ENCODE data around the gene ZNF362. TPM values are rescaled to one million over a fixed set of nuclear protein-coding genes. Genes with fewer than 3 reads are reported as not detected.
A peak's percentile ranks its signal among the peaks of the same experiment; 100 is the strongest.

Gene ZNF362
- total RNA-seq, 2 experiments from 2014 or later: 8.9 to 26.1 TPM

GRCh38 chr1:33250724-33251123 lies 5.6 kb upstream of the ZNF362 start:
- no peak overlapping the region for H3K27ac ChIP-seq (ENCODE audit: low read depth, low read length, poor library complexity, severe bottlenecking)
- H3K9me3 ChIP-seq (ENCODE audit: low read length): no peaks in the 10 kb centered on the region
- no peaks in the 10 kb centered on the region for H3K36me3 ChIP-seq (ENCODE audit: insufficient read depth, low read length)
- no peaks in the 10 kb centered on the region for H3K79me2 ChIP-seq (ENCODE audit: insufficient read depth, low read depth, low read length)
- no peak overlapping the region for H3K4me3 ChIP-seq (ENCODE audit: low read depth, low read length, poor library complexity, severe bottlenecking)
- POLR2A ChIA-PET: interaction anchor here (0.6 to 1.2 kb wide), 2 partner anchors 60 to 67 kb away, joined by 3 to 4 read pairs; no protein-coding TSS in a partner anchor
- H3K4me1 ChIP-seq (ENCODE audit: insufficient read depth, low read length, poor library complexity, severe bottlenecking): peaks cover 5% of the 10 kb centered on the region
- H4K20me1 ChIP-seq (ENCODE audit: insufficient read depth, low read length): no peaks in the 10 kb centered on the region
- H3K9me2 ChIP-seq (ENCODE audit: insufficient read depth, low read length): no peaks in the 10 kb centered on the region
- intact Hi-C loops (cut with micrococcal nuclease; ENCODE audit: unreplicated experiment): no loop called here
- CTCF ChIA-PET (ENCODE audit: unreplicated experiment): no interaction called here
- no TSS peak for BruUV-seq (replicated peaks)
- H3K4me2 ChIP-seq (ENCODE audit: low read length): no peak overlapping the region
- no peak for DNase-seq (ENCODE audit: low spot score)
- H2AFZ ChIP-seq (ENCODE audit: low read length): no peak overlapping the region
- TF ChIP-seq EZH2phosphoT487 (IDR thresholded peaks at IDR 0.05; ENCODE audit: borderline replicate concordance, low read depth, low read length) (no peak), CTCF (conservative IDR thresholded peaks at IDR 0.05; ENCODE audit: low read length) (no peak)

- Histone ChIP-seq H2AFZ (ENCODE audit: low read length) (no peak overlapping the region), H3K4me2 (ENCODE audit: low read length) (no peak overlapping the region), H3K27ac (ENCODE audit: low read depth, low read length, poor library complexity, severe bottlenecking) (no peak overlapping the region), H3K4me1 (ENCODE audit: insufficient read depth, low read length, poor library complexity, severe bottlenecking) (peaks cover 27% of the 10 kb centered on the region), H3K79me2 (ENCODE audit: insufficient read depth, low read depth, low read length) (peaks cover 12% of the 10 kb centered on the region), H3K9me3 (ENCODE audit: low read length) (no peaks in the 10 kb centered on the region), H3K9me2 (ENCODE audit: insufficient read depth, low read length) (no peaks in the 10 kb centered on the region), H3K4me3 (ENCODE audit: low read depth, low read length, poor library complexity, severe bottlenecking) (no peak overlapping the region), H4K20me1 (ENCODE audit: insufficient read depth, low read length) (no peaks in the 10 kb centered on the region), H3K36me3 (ENCODE audit: insufficient read depth, low read length) (no peaks in the 10 kb centered on the region)
- ChIA-PET CTCF (ENCODE audit: unreplicated experiment) (no interaction called here), POLR2A (no interaction called here)
- no peak for TF ChIP-seq CTCF (conservative IDR thresholded peaks at IDR 0.05; ENCODE audit: low read length)
- TF ChIP-seq EZH2phosphoT487 (IDR thresholded peaks at IDR 0.05; ENCODE audit: borderline replicate concordance, low read depth, low read length): no peak
- no TSS peak for BruUV-seq (replicated peaks)
- DNase-seq (ENCODE audit: low spot score): no peak
- intact Hi-C loops (cut with micrococcal nuclease; ENCODE audit: unreplicated experiment): no loop called here
These were observed 1.8 kb upstream of the ZNF362 start for GRCh38 chr1:33254491-33254890.

- Histone ChIP-seq H3K4me1 (ENCODE audit: insufficient read depth, low read length, poor library complexity, severe bottlenecking) (peaks cover 27% of the 10 kb centered on the region), H3K9me3 (ENCODE audit: low read length) (no peaks in the 10 kb centered on the region), H2AFZ (ENCODE audit: low read length) (peak overlapping the region; percentile 35; the same call in 1 of the 2 replicates), H3K36me3 (ENCODE audit: insufficient read depth, low read length) (no peaks in the 10 kb centered on the region), H3K79me2 (ENCODE audit: insufficient read depth, low read depth, low read length) (peaks cover 12% of the 10 kb centered on the region), H3K4me3 (ENCODE audit: low read depth, low read length, poor library complexity, severe bottlenecking) (peak overlapping the region; percentile 59), H4K20me1 (ENCODE audit: insufficient read depth, low read length) (no peaks in the 10 kb centered on the region), H3K27ac (ENCODE audit: low read depth, low read length, poor library complexity, severe bottlenecking) (no peak overlapping the region), H3K4me2 (ENCODE audit: low read length) (peak overlapping the region; percentile 57), H3K9me2 (ENCODE audit: insufficient read depth, low read length) (no peaks in the 10 kb centered on the region)
- TF ChIP-seq CTCF (conservative IDR thresholded peaks at IDR 0.05; ENCODE audit: low read length) (no peak), EZH2phosphoT487 (IDR thresholded peaks at IDR 0.05; ENCODE audit: borderline replicate concordance, low read depth, low read length) (no peak)
- DNase-seq (ENCODE audit: low spot score): peak; percentile 59
- ChIA-PET POLR2A (interaction anchor here (0.9 kb wide), 1 partner anchor 128 kb away, joined by 3 read pairs; no protein-coding TSS in a partner anchor), CTCF (ENCODE audit: unreplicated experiment) (no interaction called here)
- BruUV-seq (replicated peaks): no TSS peak
- intact Hi-C loops (cut with micrococcal nuclease; ENCODE audit: unreplicated experiment): loop anchor here (2.0 kb wide), 1 partner anchor 75 kb away; no protein-coding TSS in a partner anchor
These were observed 708 bp upstream of the ZNF362 start for GRCh38 chr1:33255347-33256220.
